Fibroblast of gingiva (primary cell): Measurements from ENCODE around the gene CYS1.

ENCODE experiments used
- DNase-seq: peaks from one replicate; pipeline ENCODE4 v3.0.0-alpha.2; 2011; ENCODE audit warnings: low read depth

Gene CYS1

DNA sequence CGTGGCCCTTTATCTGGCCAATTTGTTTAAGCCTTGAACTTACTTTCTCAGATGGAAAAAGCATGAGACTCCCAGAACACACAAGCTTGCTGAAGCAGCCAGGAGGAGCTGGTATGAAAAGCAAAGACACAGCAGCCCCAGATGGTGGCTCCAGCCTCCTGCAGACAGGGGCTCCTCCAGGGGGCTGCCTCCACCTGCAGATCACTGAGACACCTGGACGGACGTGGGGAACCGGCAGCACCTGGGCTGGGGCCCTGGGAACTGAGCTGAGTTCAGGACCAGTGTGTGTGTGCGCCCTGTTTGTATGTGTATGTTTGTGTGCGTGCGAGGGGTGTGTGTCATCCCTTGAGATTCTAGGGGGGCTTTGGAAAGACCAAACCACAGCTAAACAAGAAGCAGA is 8.6 kb downstream of the CYS1 start:
- DNase-seq: no peak

- DNase-seq: no peak
Observed at GRCh38 chr2:10071176-10071575, 9.0 kb downstream of the CYS1 start.

DNA sequence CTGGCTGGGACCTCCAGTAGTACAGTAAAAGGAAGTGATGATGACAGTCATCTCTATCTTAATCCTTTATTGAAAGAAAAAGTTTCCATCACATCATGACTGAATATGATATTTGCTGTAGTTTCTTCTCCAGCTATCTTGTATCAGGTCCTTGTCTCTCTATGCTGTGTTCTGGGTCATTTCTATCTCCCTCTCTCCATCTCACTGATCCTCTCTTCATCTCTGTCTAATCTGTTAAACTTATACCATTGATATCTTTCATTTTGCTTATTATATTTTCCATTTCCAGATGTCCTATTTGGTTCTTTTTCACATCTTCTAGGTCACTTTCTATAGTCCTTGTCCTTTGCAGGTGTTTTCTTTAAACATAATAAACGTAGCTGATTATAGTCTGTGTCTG is 12.3 kb downstream of the CYS1 start:
- DNase-seq: no peak

GRCh38 chr2:10067330-10067729 is 12.9 kb downstream of the CYS1 start:
- DNase-seq: no peak

- no peak for DNase-seq
Observed at GRCh38 chr2:10065773-10066055, 14.5 kb downstream of the CYS1 start.

DNA sequence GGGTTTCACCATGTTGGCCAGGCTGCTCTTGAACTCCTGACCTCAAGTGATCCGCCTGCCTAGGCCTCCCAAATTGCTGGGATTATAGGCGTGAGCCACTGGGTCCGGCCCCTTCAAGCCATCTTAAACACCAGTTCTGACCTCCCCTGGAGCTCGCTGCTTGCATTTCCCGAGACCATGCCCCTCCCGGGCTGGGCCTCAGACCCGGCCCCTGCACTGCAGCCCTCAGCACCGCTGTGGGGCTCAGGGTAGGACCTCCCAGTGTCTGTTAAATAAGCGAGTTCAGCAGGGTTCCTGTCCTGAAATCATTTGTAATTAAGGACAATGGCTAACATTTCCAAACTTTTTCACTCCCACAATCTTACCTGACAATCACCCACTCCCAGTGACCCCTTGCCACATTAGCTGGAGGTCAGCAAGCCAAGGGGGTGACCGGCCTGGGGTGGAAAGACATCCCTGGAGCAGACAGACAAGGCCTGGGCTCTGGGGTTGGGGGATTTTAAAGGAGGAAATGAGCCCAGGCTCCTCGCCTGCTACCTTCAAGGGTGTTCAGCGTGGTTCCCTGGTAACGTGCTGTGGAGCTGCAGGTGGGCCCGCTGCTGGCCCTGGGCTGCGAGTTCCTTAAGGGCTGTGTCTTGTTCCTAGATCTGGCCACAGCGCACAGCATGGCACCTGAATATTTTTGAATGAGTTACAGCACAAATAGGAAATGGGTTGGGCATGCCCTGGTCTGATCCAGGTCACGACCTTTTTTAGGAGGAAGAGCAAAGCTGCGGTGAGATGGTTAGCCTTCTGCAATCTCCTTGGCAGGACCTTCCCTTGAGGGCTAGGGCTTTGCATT is 15.1 kb downstream of the CYS1 start:
- DNase-seq: no peak

- DNase-seq: no peak
Observed at GRCh38 chr2:10063566-10063965, 16.6 kb downstream of the CYS1 start.

DNA sequence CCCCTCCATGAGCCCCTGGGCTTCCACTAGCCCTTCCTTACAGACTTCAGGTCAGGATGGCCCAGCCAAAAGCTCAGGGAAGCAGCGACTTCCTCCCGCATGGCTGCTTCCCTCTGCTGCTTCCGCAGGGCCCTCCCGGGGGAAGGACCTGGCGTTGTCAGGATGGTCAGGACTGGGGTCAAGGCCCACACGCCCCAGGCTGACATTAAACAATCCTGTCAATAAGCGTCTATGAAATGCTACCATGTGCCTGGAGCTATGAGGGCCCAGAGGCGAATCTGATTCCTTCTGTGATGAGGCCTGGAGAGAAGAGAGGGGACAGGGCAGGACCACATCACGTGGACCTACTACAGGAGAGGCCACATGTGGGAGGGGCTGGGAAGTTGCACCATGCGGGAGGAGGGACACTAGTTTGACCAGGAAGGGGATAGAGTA is 17.3 kb downstream of the CYS1 start:
- DNase-seq: no peak

DNA sequence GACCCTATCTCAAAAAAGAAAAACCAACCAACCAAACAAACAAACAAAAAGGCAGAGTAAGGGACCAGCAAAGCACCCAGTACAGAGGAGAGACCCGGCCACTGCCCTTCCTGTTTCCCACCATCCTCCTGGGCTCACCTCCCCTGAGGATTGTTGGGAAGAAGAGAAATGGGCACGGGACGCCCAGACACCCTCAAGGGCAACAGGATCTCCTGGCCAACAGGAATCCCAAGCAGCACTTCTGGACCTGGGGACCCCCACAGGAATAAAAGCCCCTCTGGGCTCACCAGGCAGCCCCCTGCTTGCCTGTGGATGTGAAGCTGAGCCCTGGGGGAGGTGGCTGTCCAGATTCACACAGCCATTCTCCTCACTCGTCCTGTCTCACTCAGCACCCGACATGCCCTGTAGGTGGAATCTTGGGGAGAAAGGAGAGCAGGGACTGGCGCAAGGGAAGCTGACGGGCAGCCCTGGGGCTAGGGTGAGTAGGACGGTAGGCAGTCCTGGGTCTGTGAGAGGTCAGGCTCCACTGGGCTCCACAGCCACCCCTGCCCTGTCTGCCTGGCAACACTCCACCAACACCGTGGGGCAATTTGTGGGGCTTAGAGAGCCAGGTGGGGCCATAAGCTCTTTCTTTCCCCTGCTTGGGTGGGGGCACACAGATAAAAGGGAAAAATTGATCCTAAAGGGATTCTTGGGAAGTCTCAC is 18.8 kb downstream of the CYS1 start:
- no peak for DNase-seq

- no peak for DNase-seq
Observed at GRCh38 chr2:10059552-10060335, 20.5 kb downstream of the CYS1 start.

- no peak for DNase-seq
Observed at GRCh38 chr2:10059016-10059351, 21.2 kb downstream of the CYS1 start.

DNA sequence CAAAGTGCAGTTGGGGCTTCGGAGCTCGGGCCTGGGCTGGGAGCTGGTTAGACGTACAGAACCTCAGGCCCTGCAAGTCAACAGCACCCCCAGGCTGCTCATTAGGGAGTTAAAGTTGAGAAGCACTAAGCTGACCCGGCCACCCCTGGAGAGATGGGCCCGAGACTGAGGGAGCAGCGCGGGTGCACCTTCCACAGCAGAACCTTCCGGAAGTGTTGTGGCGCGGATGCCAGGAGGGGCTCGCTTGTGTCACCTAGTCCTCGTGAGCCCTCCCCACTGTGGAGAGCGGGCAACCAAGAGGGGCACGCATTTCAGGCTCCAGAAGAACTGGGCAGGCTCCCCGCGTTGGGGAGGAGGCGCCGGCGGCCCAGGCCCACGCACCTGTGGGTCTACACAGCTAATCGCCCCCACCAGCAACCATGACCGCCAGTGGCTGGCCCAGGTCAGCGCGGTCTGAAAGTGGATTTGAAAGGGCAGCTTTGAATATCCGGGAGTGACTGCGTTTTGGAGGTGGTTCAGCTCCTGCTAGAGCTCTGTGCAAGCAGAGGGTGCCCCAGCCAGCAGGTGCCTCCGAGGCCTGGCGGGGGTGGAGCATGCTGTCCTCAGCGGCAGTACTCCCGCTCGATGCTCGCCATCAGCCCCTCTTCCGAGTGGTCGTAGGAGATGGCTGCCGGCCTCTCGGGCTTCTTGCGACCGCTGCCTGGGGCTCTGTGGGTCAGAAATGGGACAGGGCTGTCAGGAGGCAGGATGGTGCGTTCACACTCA is 21.8 kb downstream of the CYS1 start:
- no peak for DNase-seq

GRCh38 chr2:10057231-10058107 is 22.7 kb downstream of the CYS1 start:
- DNase-seq: peak; percentile 64

DNA sequence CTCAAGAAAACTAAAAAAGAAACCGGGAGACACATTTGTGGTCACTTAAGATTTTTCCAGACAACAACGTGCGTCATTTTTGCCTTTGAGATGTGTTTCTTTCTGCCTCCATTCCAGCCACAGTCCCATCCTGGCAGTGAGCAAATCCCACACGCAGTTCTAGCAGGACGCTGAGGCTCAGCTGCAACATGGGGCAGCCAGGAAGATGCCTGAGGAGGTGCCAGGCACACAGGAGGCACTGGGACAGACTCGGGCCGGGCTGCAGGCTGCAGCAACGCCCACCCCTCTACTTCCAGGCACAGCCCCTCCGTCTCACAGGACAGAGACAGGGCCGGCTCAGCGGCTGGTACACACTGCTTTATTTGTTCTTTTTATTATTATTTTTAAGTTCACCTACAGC is 23.8 kb downstream of the CYS1 start:
- DNase-seq: no peak

DNA sequence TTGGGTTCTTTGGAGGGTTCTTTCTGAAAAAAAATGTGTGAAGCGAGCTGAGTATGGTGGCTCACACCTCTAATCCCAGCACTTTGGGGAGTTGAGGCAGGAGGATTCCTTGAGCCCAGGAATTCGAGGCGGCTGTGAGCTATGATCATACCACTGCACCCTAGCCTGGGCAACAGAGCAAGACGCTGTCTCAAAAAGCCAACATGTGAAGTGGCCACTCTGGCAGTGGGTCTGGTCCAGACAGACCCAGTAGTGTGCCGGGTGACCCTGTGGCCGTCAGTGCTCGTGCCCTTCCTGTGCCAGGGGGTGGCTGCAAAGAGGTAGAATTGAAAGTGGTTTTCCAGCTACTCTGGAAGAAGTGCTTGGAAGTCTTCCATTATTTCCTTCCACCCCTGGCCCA is 25.2 kb downstream of the CYS1 start:
- DNase-seq: no peak

DNA sequence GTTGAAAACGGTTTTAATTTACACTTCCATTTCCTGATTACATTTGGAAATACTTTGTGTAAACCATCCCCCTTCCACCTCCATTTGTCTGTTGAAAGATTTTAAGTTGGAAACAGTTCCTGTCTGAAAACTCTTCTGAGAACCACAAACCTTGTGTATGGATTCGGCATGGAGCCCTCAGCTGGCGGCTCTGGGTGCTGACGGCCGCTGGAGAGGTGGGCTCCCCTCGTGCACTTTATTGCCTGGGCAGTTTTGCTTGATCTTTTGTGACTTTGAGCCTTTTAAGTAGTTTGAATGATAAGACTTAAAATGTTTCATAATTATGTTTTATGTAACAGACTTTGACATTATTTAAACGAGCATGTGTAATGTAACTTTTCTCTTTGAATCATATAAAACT is 25.8 kb downstream of the CYS1 start:
- no peak for DNase-seq

- DNase-seq: no peak
Observed at GRCh38 chr2:10053351-10053750, 26.9 kb downstream of the CYS1 start.

DNA sequence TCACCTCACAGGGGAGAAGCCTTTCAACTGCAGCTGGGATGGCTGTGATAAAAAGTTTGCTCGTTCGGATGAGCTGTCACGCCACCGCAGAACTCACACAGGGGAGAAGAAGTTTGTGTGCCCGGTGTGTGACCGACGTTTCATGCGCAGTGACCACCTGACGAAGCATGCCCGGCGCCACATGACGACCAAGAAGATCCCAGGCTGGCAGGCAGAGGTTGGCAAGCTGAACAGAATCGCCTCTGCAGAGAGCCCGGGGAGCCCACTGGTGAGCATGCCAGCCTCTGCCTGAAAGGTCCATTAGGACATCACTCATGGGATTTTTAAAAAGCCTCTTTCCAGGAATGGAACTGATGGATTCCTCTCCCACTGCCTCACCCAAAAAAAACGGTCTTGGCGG is 28.0 kb downstream of the CYS1 start:
- no peak for DNase-seq

GRCh38 chr2:10048501-10049171 is 31.6 kb downstream of the CYS1 start:
- DNase-seq: peak; percentile 45

GRCh38 chr2:10047616-10048500 is 32.4 kb downstream of the CYS1 start:
- DNase-seq: no peak
